Adrenal gland (tissue), 5 donors: ENCODE data around the gene EIF1AD.

Source experiments
- POLR2A ChIP-seq, 2 donors: fragments of 450-650 bp; IDR thresholded peaks; one replicate each; pipeline ENCODE4 v1.6.1; 2017; ENCODE audit warnings: antibody characterized with exemption in 2 of 2, mild to moderate bottlenecking in 2 of 2, moderate library complexity in 1 of 2
- TF ChIP-seq, protein P1 (sequence below), 6 experiments: fragments of 450-650 bp in 4 of 6; fragments of 200-600 bp in 2 of 6; sonication (generic) in 1 of 6; IDR thresholded peaks; 1 replicate in 5 of 6; 2 replicates in 1 of 6; pipeline versions ENCODE4 v1.5.1 to v1.8.0; 2016 to 2021; ENCODE audit warnings: antibody characterized with exemption in 6 of 6, mild to moderate bottlenecking in 2 of 6, moderate library complexity in 1 of 6
- donor health status: DM: no; HTN: no; CAD: no.

DNA sequence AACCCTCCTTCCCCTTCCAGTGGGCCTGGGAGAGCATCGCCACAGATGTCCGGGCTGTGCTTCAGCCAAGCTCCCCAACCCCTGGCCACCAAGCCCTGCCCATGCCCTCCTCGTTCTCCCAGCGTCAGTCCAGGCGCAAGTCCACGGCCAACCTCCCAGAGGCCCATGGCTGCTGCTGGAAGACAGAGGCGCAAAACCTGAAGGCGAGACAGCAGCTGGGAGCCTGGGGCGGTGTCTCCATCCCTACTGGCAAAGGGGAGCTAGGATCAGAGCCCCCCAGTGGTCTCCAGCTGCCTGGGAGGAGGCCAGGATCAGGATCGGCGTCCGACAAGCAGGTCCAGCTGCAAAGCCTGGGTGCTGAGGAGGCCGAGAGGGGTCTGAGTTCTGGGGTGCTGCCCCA lies 54.8 kb downstream of the EIF1AD start:
- TF ChIP-seq, protein P1, sequence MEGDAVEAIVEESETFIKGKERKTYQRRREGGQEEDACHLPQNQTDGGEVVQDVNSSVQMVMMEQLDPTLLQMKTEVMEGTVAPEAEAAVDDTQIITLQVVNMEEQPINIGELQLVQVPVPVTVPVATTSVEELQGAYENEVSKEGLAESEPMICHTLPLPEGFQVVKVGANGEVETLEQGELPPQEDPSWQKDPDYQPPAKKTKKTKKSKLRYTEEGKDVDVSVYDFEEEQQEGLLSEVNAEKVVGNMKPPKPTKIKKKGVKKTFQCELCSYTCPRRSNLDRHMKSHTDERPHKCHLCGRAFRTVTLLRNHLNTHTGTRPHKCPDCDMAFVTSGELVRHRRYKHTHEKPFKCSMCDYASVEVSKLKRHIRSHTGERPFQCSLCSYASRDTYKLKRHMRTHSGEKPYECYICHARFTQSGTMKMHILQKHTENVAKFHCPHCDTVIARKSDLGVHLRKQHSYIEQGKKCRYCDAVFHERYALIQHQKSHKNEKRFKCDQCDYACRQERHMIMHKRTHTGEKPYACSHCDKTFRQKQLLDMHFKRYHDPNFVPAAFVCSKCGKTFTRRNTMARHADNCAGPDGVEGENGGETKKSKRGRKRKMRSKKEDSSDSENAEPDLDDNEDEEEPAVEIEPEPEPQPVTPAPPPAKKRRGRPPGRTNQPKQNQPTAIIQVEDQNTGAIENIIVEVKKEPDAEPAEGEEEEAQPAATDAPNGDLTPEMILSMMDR (IDR thresholded peaks at IDR 0.05) = no peak
- no peak for TF ChIP-seq POLR2A (IDR thresholded peaks at IDR 0.05)
